GM21786 (cell line): Measurements from ENCODE around the gene IQSEC3.
"Not testable (repeated sequence)": the region's sequence is repeated elsewhere in the genome, so short reads cannot be mapped to it uniquely, and the experiment has no call there.

Source experiments
- ATAC-seq: cut with Tn5 transposase; IDR thresholded peaks from one replicate; pipeline ENCODE4 v1.9.1; 2021; ENCODE audit not compliant: unreplicated experiment

The IQSEC3 gene

DNA sequence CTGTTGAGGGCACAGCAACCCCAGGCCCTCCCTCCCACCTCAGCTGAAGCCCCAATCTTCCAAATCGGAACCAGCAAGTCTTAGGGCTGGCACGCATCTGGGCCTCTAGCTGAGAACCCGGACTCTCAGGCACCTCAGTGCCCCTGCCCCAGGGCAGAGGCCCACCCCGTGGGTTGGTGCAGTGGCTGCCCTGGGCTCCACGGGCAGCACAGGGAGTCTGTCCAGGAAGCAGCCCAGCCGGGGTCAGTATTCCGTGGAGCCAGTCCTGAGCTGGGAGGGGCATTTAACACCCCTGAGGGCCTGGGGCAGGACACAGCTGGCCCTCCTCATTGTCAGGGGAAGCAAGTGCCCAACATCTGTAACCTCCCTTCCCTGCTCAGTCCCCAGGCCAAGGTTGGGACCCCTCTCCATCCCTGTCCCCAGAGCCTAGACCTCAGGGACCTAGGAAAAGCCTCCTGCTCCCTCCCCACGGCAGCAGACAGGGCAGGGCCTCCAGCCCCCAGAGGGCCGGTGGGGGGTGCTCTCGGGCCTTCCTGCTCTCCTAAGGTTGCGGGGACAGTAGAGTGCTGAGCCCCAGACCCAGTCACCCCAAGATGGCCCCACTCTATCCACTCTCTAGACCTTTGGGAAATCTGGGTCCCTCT is 110.9 kb downstream of the IQSEC3 start:
- ATAC-seq: no peak

DNA sequence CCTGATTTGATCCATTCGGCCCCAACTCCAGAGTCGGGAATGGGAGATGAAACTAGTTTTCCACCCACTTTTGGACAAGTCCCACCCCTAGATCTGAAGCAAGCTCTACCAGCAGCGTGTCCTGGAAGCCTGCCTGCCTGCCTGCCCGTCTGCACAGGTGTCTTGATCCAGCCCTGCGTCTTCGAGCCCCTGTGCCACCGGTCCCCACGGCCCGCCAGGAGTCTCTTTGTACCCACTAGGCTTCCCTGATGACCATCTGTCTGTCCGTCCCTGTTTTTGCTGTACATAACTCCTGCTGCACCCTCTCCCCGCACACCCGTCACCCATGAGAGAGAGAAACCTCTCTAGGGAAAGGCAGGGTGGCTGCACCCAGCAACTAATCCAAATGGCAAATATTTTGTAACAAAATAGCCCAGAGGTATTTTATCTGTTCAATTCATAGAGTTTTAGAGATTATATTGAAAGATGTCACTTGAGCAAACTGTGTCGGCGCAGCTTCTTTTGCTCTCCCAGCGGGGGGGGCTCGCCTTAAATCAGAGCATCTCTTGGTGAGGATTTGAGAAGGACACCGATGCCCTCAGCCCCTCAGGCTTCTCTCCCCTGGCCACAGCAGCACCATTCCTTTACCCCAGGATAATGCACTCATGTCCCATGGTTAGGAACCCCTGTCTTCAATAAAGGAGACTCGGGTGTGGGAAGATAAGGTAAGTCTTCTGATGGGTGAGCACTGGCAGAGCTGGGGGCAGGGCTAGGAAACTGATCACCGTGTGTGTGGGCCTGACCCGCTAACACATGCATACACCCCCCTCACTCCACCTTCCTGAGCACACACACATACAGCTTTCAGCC is 111.6 kb downstream of the IQSEC3 start:
- ATAC-seq: no peak

DNA sequence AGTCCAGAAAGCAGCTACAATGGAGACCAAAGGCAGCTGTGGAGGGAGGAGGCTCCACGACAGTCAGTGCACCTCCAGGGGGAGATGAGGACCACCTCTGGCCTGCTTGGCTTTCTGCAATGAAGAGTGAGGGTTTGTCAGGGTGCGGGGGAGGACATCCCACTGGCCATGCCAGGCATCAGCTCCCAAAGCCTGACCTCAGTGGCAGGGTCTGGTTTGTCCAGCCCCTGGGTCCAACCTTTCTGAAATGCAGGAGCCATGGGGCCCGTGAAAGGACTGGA is 112.2 kb downstream of the IQSEC3 start:
- no peak for ATAC-seq

DNA sequence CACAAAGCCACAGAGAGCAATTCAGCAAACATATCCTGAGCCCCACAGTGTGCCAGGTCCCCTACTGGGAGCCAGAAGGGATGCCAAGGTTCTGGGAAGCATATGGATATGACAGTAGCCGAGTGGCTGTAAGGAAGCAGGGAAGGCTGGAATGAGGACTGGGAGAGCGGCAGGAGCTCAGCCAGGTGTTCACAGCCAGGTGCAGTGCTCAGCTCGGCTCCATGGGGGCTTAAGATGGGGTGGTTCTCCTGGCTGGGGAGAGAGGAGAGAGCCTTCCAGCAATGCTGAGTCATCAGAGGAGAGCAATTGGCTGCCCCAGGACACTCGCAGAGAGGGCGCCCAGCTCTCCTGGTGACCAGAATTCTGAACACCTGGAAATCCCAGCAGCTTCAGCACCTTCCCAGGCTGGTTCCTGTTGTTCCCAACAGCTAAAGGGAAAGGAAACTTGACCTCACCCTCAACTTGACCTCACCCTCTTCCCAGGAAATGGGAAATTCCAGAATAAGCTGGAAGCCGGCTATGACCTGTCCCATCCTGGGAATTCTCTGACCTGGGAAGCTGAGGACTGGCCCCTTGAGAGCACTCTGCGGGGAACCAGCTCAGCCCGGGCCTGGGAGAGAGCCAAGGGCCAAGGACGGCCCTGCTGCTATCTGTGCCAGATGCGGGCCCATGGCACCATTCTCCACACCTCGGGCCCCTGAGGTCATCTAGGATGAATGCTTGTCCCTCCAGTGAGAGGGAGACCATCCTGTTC is 112.7 kb downstream of the IQSEC3 start:
- ATAC-seq: no peak

DNA sequence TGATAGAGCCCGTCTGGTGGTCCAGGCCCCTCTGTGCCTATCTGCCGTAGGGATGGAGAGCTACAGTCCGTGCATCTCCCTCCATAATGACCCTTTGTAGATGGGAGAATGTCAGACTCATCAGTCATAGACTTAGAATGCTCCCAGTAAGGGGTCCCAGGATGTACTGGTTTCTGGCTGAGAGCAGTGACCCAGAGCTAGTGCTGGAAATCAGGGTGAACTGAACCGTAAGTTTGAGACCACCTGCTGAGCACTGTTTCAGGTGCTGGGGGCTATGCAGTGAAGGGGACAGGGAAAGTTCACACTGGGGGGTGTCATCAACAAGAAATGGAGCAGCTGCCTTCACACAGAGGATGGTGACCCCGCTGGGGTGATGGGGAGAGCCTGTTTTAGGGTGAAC is 113.3 kb downstream of the IQSEC3 start:
- no peak for ATAC-seq

DNA sequence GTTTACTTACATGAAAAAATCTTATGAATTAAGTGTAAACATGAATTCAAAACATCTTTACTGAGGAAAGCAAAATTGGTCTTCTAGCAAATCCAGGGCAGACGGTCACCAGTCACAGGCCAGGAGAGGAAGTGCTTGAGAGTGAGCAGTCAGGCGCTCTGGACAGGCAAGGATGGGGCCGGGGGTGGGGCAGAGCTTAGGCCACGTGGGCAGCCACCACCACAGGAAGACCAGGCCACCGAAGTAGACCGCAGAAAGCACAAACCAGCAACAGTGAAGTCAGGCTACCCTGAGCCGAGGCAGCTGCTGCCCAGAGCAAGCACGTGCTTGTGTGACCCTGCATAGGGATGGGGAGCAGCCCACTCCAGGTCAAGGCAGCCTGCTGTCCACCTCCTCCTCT is 113.9 kb downstream of the IQSEC3 start:
- no peak for ATAC-seq

DNA sequence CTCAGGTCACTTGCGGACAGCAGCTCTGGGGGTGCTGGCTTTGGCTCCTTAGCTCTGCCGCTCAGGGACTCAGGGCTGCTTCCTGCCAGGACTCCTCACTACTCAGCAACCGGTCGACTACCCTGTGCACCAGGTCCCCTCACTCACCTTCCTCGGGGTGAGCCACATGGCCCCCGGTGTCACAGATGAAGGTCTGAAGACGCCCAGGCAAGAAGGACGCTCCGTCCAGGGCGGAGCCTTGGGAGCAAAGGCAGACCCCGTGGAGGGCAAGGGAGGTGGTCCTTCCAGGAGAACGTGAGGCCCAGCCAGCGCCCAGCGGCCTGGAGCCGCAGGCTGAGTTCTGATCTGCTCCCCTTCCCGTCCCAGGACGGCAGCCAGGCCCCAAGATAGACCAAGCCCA is 115.4 kb downstream of the IQSEC3 start:
- no peak for ATAC-seq

DNA sequence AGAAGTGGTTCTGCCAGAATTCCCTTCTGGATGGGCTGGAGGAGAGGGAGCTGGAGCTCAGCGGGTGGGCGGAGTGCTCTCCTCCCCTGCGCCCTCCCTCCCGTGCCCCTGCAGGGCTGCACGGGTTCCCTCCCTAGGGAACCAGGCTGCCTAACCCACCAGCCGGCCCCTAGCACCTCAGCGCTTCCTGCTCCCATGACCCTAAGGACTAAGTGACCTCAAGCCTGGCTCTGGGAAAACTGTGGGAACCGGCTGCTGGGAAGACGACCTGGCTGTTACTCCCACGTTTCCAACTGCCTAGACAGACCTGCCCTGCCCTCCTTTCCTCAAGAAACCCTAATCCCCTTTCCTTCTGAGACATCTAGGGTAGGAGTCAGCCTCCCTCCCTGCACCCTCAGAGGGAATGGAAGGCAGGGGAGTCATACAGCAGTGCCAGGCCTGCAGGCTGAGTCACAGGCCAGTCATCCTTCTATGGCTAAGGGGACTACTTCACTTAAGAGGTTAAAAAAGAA is 115.9 kb downstream of the IQSEC3 start:
- ATAC-seq: no peak

DNA sequence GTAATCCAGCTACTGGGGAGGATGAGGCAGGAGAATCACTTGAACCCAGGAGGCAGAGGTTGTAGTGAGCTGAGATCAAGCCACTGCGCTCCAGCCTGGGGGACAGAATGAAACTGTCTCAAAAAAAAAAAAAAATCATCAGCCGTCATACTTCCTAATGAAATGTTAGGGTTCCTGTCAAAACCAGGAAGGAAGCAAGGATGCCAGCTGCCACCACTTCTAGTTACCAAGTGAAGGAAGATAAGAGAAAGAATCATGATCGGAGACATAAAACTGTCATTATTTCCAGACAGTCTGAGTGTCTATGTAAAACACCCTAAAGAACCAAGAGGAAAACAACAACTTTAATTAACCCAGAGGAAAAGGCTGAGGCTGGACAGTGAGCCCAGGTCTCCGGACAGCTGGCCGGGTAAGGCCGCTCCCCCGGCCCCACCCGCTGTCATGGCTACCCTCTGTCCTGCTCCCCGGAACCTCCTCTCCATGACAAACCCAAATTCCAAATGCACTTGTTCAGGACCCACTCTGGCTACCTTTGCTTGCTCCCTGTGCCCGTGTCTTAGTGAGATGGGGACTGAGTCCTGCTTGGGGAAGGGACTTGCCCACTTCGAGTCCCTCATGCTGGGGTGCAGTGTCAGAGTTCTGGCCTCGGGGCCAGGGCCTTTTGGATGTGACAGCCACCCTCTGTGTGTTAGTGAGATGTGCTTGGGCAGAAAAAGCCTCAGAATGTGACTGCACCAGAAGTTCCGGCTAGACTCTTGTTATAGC is 118.4 kb downstream of the IQSEC3 start:
- no peak for ATAC-seq

DNA sequence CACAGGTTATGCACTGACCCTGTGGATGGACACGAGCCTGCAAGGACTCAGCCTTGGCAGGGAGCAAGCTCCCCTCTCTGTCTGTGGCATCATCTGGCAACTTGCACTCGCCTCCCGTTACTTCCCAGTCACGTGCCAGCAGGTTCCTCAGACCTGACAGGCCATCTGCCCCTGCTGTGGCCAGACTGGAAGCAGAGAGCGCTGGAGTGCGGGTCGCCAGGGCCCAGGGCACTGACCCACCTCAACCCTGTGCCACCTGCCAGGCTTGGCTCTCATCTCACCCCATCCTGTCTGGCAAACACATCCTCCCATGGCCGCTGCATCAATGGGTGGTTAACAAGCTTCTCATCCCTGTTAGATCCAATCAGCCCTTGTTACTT is 119.0 kb downstream of the IQSEC3 start:
- no peak for ATAC-seq

DNA sequence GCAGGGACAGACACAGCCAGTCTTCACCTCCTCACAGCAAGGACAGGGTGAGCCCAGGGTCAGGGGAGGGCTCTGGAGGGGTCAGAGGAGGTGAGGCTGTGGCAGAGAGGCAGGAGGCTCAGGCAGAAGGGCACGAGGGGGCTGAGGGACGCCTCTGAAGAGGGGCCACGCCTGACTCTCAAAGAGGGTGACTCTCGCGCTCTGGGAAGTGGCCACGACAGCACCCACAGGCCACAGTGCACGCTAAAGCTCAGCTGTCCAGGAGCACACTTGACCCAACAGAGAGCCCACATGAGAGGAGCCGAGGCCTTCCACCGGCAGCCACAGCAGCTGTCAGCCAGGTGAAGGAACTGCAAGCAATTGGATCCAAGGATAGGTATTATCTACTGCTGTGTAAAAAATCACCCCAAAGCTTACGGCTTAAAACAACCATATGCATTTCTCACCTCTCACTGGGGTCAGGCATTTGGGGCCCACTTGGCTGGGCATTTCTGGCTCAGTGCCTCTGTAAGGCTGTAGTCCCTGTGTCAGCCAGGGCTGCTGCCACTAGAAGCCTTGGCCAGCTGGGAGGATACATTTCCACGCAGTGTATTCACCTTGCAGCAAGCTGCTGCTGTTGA is 119.5 kb downstream of the IQSEC3 start:
- ATAC-seq: no peak

DNA sequence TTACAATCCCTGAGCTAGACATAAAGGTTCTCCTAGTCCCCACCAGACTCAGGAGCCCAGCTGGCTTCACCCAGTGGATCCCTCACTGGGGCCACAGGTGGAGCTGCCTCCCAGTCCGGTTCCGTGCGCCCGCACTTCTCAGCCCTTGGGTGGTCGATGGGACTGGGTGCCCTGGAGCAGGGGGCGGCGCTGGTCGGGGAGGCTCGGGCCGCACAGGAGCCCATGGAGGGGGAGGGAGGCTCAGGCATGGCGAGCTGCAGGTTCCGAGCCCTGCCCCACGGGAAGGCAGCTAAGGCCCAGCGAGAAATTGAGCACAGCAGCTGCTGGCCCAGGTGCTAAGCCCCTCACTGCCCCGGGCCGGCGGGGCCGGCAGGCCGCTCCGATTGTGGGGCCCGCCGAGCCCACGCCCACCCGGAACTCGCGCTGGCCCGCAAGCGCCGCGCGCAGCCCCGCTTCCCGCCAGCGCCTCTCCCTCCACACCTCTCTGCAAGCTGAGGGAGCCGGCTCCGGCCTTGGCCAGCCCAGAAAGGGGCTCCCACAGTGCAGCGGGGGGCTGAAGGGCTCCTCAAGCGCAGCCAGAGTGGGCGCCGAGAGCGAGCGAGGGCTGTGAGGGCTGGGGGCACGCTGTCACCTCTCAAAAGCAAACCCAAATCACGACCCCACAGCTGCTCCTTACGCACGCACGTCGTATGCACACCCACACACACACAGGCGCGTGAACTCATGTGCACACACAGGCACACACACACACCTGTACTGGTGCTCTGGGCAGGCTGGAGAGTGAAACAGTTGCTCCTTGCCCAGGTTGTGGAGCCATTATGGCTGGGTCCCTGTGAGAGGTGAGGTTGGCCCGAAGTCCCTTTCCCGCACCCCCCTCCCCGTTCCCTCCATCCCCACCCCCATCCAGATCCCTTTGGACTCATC is 121.7 kb downstream of the IQSEC3 start:
- ATAC-seq: not testable (repeated sequence)

DNA sequence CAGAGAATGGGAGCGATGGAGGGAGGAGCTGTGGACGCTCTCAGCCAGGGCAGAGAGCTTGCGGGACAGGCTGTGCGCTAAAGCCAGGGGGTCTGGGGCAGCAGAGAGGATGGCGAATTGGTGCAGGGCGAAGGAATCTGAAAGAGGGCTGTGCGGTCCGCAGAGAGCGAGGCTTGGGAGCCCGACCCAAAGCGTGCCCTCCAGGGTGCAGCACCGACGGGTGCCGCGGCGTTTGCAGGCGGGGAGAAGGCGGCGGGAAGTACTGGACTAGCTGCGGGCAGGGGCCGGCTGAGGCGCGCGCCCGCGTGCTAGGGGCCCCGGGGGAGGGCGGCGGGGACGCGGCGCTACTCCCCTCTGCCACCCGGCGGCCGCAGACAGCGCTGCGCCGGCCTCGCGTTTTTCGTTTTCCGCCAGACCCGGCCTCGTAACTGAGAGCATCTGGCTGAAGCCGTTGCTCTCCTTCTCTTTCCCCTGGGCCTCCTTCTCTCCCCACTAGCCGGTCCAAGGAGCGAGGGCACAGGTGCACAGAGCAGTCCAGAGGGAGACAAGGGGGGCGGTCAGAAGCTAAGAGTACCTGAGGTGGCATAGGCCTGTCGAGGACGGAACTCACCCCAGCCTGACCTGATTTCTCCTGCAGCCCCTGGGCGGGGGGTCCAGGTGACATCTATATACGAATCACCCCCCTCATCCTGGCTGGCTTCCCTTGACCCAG is 122.5 kb downstream of the IQSEC3 start:
- ATAC-seq: no peak

DNA sequence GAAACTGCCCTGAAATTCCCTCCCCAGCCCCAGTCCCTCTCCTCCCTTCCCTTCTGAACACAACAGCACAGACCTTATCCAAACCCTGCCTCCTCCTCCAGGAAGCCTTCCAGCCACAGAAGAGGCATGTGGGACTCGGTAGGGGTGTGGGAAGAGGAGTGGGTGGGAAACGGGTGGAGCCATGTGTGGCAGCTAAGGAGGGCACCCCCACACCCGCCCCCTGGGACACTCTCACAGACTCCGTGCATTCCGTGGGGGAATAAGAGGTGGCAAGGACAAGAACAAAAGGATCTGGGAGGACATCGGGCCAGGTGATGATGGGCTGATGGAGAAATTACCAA is 123.0 kb downstream of the IQSEC3 start:
- no peak for ATAC-seq

DNA sequence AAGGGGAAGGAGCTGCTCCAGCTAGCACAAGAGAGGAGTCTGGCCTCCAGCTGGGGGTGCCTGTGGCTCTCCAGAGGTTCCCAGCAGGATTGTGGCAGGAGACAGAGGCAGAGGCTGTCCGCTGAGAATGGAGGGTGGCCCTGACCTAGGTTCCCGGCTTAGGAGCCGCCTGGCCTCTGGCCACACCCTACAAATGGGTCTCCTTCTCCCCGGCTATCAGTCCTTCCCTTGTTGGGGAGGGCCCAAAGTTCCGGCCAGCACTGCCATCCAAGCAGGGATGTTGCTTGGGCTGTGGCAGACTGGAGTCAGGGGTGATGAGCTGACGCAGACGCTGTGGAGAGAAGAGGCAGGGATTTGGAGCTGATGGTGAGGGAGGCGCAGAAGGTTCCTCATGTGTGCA is 124.3 kb downstream of the IQSEC3 start:
- no peak for ATAC-seq

DNA sequence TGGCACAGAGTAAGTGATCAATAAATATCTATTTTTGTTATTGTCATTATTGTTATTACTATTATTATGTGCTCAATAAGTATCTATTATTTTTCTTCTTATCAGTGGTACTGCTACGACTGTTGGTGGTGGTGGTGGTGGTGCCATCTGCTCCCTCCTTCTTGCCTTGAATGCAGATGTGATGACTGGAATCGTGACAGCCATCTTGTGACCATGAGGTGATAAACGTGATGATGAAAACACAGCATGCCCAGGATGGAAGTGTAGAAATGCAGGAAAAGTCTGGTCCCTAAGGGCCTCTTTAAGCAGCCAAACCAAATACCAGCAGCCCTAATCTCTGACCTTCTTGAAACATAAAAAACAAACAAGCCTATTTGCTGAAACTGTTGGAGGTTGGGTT is 125.0 kb downstream of the IQSEC3 start:
- ATAC-seq: no peak

DNA sequence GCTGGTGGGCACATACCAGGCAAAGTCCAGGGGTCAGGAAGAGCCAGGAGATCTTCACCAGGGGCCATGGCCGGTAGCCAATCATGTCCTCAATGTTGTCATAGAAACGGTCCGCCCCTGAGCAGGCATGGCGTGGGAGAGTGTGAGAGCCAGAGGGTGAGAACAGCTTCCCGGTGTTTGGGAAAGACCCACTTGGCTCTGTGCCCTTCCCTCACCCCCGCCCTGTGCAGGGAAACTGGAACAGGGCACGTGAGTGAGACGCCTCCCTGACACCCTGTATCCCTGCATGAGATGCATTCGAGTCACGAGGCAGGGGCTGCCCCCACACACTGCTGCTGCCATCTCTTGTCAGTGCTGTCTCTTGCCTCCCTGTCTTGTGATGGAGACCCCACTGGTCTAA is 126.7 kb downstream of the IQSEC3 start:
- no peak for ATAC-seq

DNA sequence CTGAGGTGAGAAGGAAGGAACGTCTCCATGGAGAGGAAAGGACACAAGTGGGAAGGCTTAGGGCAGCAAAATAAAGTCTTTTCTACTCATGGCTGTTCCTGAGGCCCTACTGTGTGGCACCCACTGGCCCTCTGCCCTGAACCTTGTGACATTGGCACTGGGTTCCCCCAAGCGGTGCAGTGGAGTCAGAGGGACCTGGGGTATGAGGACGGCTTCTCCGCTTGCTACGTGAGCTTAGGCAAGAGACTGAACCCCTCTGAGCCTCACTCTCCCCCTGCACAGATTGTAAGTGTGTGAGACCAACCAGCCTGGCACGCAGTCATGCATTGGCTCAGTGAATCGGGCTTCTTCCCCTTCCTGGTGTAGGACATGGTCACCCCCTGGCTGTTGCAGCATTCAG is 127.7 kb downstream of the IQSEC3 start:
- ATAC-seq: no peak

DNA sequence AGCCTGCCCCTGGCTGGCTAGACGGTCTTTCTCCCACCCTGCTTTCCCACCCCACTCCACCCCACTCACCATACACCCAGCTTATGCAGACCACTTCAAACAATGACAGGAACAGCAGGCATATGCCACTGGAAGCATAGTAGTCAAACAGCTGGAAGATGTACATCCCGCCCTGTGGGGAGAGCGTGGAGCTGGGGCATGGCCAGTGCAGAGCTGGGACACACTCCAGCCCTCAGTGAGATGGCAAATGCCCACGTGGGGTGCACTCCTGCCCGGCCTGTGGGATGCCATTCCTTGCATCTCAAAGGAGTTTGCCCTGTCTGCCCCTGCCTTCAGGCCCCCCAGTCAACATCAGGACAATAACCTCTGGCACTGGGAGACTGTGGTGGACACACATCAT is 128.6 kb downstream of the IQSEC3 start:
- ATAC-seq: no peak
